GM15510 (cell line): ENCODE results near the gene MBD3.

Experiments used
- POLR2A ChIP-seq: IDR thresholded peaks from 3 replicates; pipeline ENCODE4 v1.6.1; 2011; ENCODE audit warnings: borderline replicate concordance; ENCODE audit not compliant: insufficient read length; ENCODE audit errors: extremely low read depth

The MBD3 gene

DNA sequence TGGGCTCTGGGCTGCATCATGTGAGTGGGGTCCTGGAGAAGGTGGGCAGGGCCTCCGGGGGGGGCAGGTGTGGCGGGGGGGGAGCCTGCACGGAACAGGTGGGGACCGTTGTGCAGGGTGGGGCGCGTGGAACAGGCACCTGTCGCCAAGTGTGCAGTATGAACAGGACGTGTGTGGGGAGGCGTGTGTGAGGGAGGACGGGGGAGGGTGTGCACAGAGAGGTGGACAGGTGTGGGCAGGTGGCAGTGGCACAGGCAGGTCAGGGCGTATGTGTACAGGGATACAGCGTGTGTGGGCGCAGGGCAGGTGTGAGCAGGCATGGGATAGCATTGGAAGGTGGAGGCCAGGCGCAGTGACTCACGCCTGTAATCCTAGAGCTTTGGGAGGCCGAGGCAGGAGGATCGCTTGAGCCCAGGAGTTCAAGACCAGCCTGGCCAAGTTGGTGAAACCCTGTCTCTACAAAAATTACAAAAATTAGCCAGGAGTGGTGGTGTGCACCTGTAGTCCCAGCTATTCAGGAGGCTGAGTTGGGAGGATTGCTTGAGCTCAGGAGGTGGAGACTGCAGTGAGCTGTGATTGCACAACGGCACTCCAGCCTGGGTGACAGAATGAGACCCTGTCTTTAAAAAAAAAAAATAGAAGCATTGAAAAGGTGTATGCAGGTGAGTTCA, 65.6 kb downstream of the MBD3 start:
- TF ChIP-seq POLR2A, result no peak

- no peak for TF ChIP-seq POLR2A
Measured at GRCh38 chr19:1526066-1526778, 66.4 kb downstream of the MBD3 start.

DNA sequence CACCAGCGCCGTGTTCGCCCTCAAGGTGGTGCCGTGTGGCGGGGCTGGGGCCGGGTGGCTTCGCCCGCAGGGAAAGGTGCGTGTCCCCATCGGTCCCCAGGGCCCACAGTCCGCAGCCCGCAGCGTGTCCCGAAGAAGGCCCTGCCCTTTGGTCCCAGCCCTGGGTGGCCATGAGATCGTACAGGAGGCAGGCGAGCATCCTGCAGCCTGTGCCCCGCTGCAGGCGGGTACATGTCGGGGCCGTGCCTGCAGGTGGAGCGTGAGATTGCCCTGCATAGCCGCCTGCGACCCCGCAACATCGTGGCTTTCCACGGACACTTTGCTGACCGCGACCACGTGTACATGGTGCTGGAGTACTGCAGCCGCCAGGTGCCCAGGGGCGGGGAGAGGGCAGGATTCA, 67.3 kb downstream of the MBD3 start:
- TF ChIP-seq POLR2A, result no peak

DNA sequence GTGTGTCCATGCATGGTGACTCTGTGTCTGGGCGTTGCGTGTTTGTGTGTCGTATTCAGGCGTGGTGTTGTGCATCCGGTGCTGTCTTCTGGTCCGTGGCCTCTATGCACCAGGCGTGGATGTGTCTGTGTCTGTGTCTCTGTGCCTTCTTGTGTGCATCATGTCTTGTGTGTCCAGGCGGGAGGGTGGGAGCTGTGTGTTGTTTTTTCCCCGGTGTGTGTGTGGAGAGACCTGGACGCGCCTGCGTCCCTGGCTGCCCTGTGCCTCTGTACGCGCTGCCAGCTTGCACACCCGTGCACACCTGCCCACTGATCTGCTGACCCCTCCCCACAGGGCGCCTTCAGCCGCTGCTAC, 67.7 kb downstream of the MBD3 start:
- no peak for TF ChIP-seq POLR2A

GRCh38 chr19:1524287-1524971, 68.2 kb downstream of the MBD3 start:
- TF ChIP-seq POLR2A, result no peak
